Middle frontal gyrus (tissue), 1 donor: Measurements from ENCODE around the gene TRAP1.
"Not testable (repeated sequence)": the region's sequence is repeated elsewhere in the genome, so short reads cannot be mapped to it uniquely, and the experiment has no call there.

ENCODE experiments used
- DNase-seq: peaks from one replicate; pipeline ENCODE4 v3.0.0-alpha.2; 2015; ENCODE audit warnings: low spot score; ENCODE audit errors: extremely low spot score

The TRAP1 gene

GRCh38 chr16:3612510-3613466, 104.5 kb downstream of the TRAP1 start:
- no peak for DNase-seq

- peak; percentile 84 for DNase-seq
Observed at GRCh38 chr16:3611146-3611975, 106.0 kb downstream of the TRAP1 start, which contains the start of gene SLX4. Gene SLX4, minus strand, starts transcription at chr16:3611606. Its CDS starts 2,642 bp downstream, at chr16:3608964.

- no peak for DNase-seq
Observed at GRCh38 chr16:3610698-3611145, 106.6 kb downstream of the TRAP1 start.

- DNase-seq: no peak
Observed at GRCh38 chr16:3609895-3610697, 107.2 kb downstream of the TRAP1 start.

GRCh38 chr16:3608976-3609375, 108.3 kb downstream of the TRAP1 start:
- DNase-seq: not testable (repeated sequence)

GRCh38 chr16:3608069-3608468, 109.3 kb downstream of the TRAP1 start:
- no peak for DNase-seq
